ENCODE data around the gene APBA3.

DNA sequence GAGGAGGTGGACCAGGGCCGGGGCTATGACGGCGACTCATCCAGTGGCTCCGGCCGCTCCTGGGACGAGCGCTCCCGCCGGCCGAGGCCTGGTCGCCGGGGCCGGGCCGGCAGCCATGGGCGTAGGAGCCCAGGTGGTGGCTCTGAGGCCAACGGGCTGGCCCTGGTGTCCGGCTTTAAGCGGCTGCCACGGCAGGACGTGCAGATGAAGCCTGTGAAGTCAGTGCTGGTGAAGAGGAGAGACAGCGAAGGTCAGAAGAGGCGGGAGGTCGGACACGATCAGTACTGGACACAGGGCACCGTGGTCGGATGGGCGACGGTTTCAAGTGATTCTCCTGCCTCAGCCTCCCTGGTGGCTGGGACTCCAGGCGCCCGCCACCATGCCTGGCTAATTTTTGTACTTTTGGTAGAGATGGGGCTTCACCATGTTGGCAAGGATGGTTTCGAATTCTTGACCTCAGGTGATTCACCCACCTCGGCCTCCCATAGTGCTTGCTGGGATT, 31.0 kb downstream of the APBA3 start:
- no peak for TF ChIP-seq POLR2AphosphoS5 (IDR thresholded peaks at IDR 0.05)
- TF ChIP-seq, protein P1, sequence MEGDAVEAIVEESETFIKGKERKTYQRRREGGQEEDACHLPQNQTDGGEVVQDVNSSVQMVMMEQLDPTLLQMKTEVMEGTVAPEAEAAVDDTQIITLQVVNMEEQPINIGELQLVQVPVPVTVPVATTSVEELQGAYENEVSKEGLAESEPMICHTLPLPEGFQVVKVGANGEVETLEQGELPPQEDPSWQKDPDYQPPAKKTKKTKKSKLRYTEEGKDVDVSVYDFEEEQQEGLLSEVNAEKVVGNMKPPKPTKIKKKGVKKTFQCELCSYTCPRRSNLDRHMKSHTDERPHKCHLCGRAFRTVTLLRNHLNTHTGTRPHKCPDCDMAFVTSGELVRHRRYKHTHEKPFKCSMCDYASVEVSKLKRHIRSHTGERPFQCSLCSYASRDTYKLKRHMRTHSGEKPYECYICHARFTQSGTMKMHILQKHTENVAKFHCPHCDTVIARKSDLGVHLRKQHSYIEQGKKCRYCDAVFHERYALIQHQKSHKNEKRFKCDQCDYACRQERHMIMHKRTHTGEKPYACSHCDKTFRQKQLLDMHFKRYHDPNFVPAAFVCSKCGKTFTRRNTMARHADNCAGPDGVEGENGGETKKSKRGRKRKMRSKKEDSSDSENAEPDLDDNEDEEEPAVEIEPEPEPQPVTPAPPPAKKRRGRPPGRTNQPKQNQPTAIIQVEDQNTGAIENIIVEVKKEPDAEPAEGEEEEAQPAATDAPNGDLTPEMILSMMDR (IDR thresholded peaks at IDR 0.05) = no peak
- no peak for TF ChIP-seq POLR2A (IDR thresholded peaks at IDR 0.05)
- TF ChIP-seq EP300 (IDR thresholded peaks at IDR 0.05) = no peak
